ENCODE data around the gene TNIK.

TNIK gene

DNA sequence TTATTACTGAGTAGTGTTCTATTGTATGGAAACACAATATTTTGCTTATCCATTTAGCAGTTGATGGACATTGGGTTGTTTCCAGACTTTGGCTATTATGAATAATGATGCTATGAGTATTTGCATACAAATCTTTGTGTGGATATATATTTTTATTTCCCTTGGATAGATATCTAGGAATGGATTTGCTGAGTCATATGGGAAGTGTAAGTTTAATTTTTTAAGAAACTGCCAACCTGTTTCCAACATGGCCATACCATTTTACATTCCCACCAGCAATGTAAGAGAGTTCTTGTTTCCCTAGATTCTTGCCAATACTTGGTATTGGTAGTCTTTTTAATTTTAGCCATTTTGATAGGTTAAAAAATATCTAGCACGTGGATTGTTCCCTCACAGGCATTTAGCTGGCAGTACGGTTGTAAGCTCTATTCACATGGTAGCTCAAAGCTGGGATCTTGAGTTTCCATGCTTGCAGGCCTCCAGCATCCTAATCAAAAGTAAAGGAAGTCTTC, 45.7 kb upstream of the TNIK start:
- no peak for TF ChIP-seq CTCF (conservative IDR thresholded peaks at IDR 0.05; ENCODE audit: low read depth, low read length)

DNA sequence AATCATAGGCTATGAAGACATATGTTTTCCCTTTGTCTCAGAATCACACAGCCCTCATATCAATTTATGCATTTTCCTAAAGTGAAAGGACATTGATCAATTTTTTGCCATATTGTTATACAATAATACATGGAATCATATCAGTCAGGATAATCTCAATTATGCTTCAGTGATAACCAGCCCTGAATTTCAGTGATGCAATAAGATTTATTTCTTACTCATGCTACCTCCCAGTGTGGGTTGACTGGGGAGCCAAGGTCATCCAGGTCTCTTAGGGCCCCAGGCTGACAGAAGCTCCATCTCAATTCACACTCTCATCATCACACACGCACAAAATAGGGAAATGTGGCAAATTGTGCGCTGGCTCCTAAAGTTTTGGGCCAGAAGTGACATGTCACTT, 44.2 kb upstream of the TNIK start:
- no peak for TF ChIP-seq CTCF (conservative IDR thresholded peaks at IDR 0.05; ENCODE audit: low read depth, low read length)
- no peak overlapping the region for H2AFZ ChIP-seq (ENCODE audit: low read depth)

More for the DNA sequence above, 45.7 kb upstream of the TNIK start:
- H3K27me3 ChIP-seq (ENCODE audit: insufficient read depth, low read depth) = no peaks in the 10 kb centered on the region
- H3K4me1 ChIP-seq (ENCODE audit: low read depth, poor library complexity, severe bottlenecking) = no peaks in the 10 kb centered on the region
- H3K27ac ChIP-seq = no peak overlapping the region
- no peaks in the 10 kb centered on the region for H3K79me2 ChIP-seq (ENCODE audit: insufficient read depth, low read depth)
- H2AFZ ChIP-seq (ENCODE audit: low read depth) = no peak overlapping the region
- H3K36me3 ChIP-seq (ENCODE audit: insufficient read depth) = no peaks in the 10 kb centered on the region
- H3K4me3 ChIP-seq (IDR thresholded peaks at IDR 0.05; ENCODE audit: insufficient read depth, low read depth, low read length) = no peak overlapping the region
- no peak overlapping the region for H3K9ac ChIP-seq
- no peak overlapping the region for H3K4me2 ChIP-seq
- H4K20me1 ChIP-seq (ENCODE audit: insufficient read depth) = no peaks in the 10 kb centered on the region

GRCh38 chr3:171503817-171504216, 43.6 kb upstream of the TNIK start:
- H3K9ac ChIP-seq = no peak overlapping the region
- H3K79me2 ChIP-seq (ENCODE audit: insufficient read depth, low read depth) = no peaks in the 10 kb centered on the region
- no peak for TF ChIP-seq CTCF (conservative IDR thresholded peaks at IDR 0.05; ENCODE audit: low read depth, low read length)
- H3K4me3 ChIP-seq (IDR thresholded peaks at IDR 0.05; ENCODE audit: insufficient read depth, low read depth, low read length) = no peak overlapping the region
- no peaks in the 10 kb centered on the region for H3K27me3 ChIP-seq (ENCODE audit: insufficient read depth, low read depth)
- H3K27ac ChIP-seq = no peak overlapping the region
- no peaks in the 10 kb centered on the region for H3K4me1 ChIP-seq (ENCODE audit: low read depth, poor library complexity, severe bottlenecking)
- H3K4me2 ChIP-seq = no peak overlapping the region
- no peaks in the 10 kb centered on the region for H3K36me3 ChIP-seq (ENCODE audit: insufficient read depth)
- H4K20me1 ChIP-seq (ENCODE audit: insufficient read depth) = no peaks in the 10 kb centered on the region
- H2AFZ ChIP-seq (ENCODE audit: low read depth) = no peak overlapping the region

More for the DNA sequence above, 44.2 kb upstream of the TNIK start:
- Histone ChIP-seq H3K4me2 (no peak overlapping the region), H3K36me3 (ENCODE audit: insufficient read depth) (no peaks in the 10 kb centered on the region), H3K4me3 (IDR thresholded peaks at IDR 0.05; ENCODE audit: insufficient read depth, low read depth, low read length) (no peak overlapping the region), H3K27ac (no peak overlapping the region), H3K4me1 (ENCODE audit: low read depth, poor library complexity, severe bottlenecking) (no peaks in the 10 kb centered on the region), H3K79me2 (ENCODE audit: insufficient read depth, low read depth) (no peaks in the 10 kb centered on the region), H4K20me1 (ENCODE audit: insufficient read depth) (no peaks in the 10 kb centered on the region), H3K9ac (no peak overlapping the region), H3K27me3 (ENCODE audit: insufficient read depth, low read depth) (no peaks in the 10 kb centered on the region)

DNA sequence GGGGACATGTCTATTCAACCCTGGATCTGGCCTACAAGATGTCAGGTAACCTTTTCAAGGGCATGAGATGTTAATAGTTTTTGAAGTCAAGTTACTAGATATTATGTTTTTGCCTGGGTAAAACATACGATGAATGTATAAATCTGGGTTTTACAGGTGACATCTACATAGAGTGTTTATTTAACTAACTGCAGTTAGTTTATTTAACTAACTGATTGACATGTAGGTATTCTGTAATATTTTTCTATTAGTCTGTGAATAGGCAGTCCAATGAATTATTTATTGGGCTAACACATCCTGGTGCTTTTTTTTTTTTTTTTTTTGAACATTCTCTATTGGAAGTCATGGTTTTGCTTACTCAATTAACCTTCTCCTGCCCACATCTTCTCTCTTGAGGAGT, 38.7 kb upstream of the TNIK start:
- H3K4me1 ChIP-seq (ENCODE audit: low read depth, poor library complexity, severe bottlenecking) = no peaks in the 10 kb centered on the region
- H3K27ac ChIP-seq = no peak overlapping the region
- H3K36me3 ChIP-seq (ENCODE audit: insufficient read depth) = no peaks in the 10 kb centered on the region
- TF ChIP-seq CTCF (conservative IDR thresholded peaks at IDR 0.05; ENCODE audit: low read depth, low read length) = no peak
- H3K27me3 ChIP-seq (ENCODE audit: insufficient read depth, low read depth) = no peaks in the 10 kb centered on the region
- no peak overlapping the region for H3K9ac ChIP-seq
- no peak overlapping the region for H3K4me3 ChIP-seq (IDR thresholded peaks at IDR 0.05; ENCODE audit: insufficient read depth, low read depth, low read length)
- no peak overlapping the region for H2AFZ ChIP-seq (ENCODE audit: low read depth)
- no peaks in the 10 kb centered on the region for H3K79me2 ChIP-seq (ENCODE audit: insufficient read depth, low read depth)
- H4K20me1 ChIP-seq (ENCODE audit: insufficient read depth) = no peaks in the 10 kb centered on the region
- no peak overlapping the region for H3K4me2 ChIP-seq
